DOHH2 (cell line): ENCODE measurements around the gene COMMD10.
A peak's percentile ranks its signal among the peaks of the same experiment; 100 is the strongest.

Source experiments
- H3F3A ChIP-seq: fragments of 200-600 bp; sonication (generic), shearing (Covaris generic); 2 replicates; pipeline ENCODE4 v1.6.0; 2016; ENCODE audit warnings: antibody characterized with exemption, mild to moderate bottlenecking; ENCODE audit not compliant: control insufficient read depth, insufficient read depth
- H3K27ac ChIP-seq: fragments of 200-600 bp; sonication (generic); 2 replicates; pipeline ENCODE4 v1.5.1; 2014; ENCODE audit warnings: low read depth, mild to moderate bottlenecking, low read length, moderate library complexity
- H3K27me3 ChIP-seq: fragments of 200-600 bp; sonication (generic); 2 replicates; pipeline ENCODE4 v1.6.1; 2014; ENCODE audit warnings: mild to moderate bottlenecking, low read length, mixed read lengths; ENCODE audit not compliant: control insufficient read depth
- H3K36me3 ChIP-seq: fragments of 200-600 bp; sonication (generic); 2 replicates; pipeline ENCODE4 v1.6.1; 2014; ENCODE audit warnings: mild to moderate bottlenecking, low read length, moderate library complexity, mixed read lengths; ENCODE audit not compliant: control insufficient read depth
- H3K4me1 ChIP-seq: fragments of 200-600 bp; sonication (generic); 2 replicates; pipeline ENCODE4 v1.6.1; 2014; ENCODE audit warnings: mild to moderate bottlenecking, low read length, mixed read lengths; ENCODE audit not compliant: control insufficient read depth
- H3K4me2 ChIP-seq: fragments of 200-600 bp; sonication (generic); 2 replicates; pipeline ENCODE4 v1.6.0; 2014; ENCODE audit warnings: mild to moderate bottlenecking, low read length, moderate library complexity
- H3K4me3 ChIP-seq: fragments of 200-600 bp; sonication (generic); 2 replicates; pipeline ENCODE4 v1.5.1; 2014; ENCODE audit warnings: mild to moderate bottlenecking, low read length, mixed read lengths
- H3K79me2 ChIP-seq: fragments of 200-600 bp; sonication (generic); 2 replicates; pipeline ENCODE4 v1.6.1; 2014; ENCODE audit warnings: mild to moderate bottlenecking, low read length, mixed read lengths; ENCODE audit not compliant: control insufficient read depth
- H3K9me2 ChIP-seq: fragments of 200-600 bp; sonication (generic); replicated peaks from 2 replicates; pipeline ENCODE4 v1.6.1; 2014; ENCODE audit warnings: mild to moderate bottlenecking, low read length, mixed read lengths; ENCODE audit not compliant: control insufficient read depth
- H3K9me3 ChIP-seq: fragments of 200-600 bp; sonication (generic); 2 replicates; pipeline ENCODE4 v1.6.1; 2014; ENCODE audit warnings: antibody characterized with exemption, low read length, mixed read lengths; ENCODE audit not compliant: control insufficient read depth, insufficient read depth
- H4K20me1 ChIP-seq: fragments of 200-600 bp; sonication (generic); 2 replicates; pipeline ENCODE4 v1.6.0; 2014; ENCODE audit warnings: low read depth, mild to moderate bottlenecking, antibody characterized with exemption, low read length, moderate library complexity; ENCODE audit not compliant: control insufficient read depth, insufficient read depth
- EZH2phosphoT487 ChIP-seq: fragments of 200-600 bp; sonication (generic); IDR thresholded peaks from 2 replicates; pipeline ENCODE4 v1.6.1; 2017; ENCODE audit warnings: borderline replicate concordance, mild to moderate bottlenecking, antibody characterized with exemption, low read length, moderate library complexity, mixed read lengths
- TF ChIP-seq, protein P1 (sequence below): fragments of 200-600 bp; sonication (generic); IDR thresholded peaks from one replicate; pipeline ENCODE4 v1.5.1; 2014; ENCODE audit warnings: antibody characterized with exemption, mild to moderate bottlenecking, low read depth, low read length; ENCODE audit not compliant: poor library complexity, severe bottlenecking

Gene COMMD10

DNA sequence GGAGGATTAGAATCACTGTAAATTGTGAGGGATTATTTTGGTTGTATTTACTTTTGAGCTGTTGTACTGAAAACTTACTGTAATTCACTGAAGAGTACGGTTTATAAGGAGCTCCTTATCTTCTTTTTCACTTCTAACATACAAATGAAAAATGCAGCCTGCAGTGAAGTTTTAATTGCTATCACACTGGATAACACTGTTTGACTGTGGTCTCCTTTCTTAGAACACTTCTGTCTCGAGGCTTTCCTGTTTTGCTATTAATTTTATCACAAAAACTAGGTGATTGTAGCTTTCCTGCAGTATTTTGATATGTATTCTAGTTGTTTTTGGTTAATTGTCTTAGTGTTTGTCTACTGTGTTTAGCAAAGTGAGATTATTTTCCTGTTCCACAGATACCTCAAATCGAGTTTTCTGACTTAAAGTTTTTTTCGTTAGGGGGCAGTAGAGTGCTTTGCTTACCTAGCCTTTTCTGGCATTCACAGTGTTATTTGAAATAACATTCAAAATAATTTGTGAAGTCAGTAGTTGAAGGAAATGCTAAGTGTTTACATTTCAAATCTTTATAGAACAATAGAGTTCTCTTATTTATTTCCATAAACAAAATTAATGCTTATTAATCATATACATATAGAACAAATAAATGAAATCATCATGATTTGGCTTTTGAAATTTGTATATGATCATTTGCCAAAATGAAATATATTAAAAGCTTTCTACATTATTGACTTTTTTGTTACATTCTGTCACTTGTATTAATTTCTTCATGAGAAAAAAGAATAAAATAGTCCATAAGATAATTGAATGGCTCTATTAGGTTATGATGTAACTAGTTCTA lies 52.9 kb downstream of the COMMD10 start:
- H4K20me1 ChIP-seq, result no peaks in the 10 kb centered on the region
- no peaks in the 10 kb centered on the region for H3K9me3 ChIP-seq
- no peaks in the 10 kb centered on the region for H3K9me2 ChIP-seq
- H3K4me3 ChIP-seq, result no peak overlapping the region
- no peaks in the 10 kb centered on the region; the same call in 1 of the 2 replicates for H3K36me3 ChIP-seq
- no peaks in the 10 kb centered on the region for H3K79me2 ChIP-seq
- H3K4me1 ChIP-seq, result no peaks in the 10 kb centered on the region
- no peak for TF ChIP-seq EZH2phosphoT487
- TF ChIP-seq, protein P1, sequence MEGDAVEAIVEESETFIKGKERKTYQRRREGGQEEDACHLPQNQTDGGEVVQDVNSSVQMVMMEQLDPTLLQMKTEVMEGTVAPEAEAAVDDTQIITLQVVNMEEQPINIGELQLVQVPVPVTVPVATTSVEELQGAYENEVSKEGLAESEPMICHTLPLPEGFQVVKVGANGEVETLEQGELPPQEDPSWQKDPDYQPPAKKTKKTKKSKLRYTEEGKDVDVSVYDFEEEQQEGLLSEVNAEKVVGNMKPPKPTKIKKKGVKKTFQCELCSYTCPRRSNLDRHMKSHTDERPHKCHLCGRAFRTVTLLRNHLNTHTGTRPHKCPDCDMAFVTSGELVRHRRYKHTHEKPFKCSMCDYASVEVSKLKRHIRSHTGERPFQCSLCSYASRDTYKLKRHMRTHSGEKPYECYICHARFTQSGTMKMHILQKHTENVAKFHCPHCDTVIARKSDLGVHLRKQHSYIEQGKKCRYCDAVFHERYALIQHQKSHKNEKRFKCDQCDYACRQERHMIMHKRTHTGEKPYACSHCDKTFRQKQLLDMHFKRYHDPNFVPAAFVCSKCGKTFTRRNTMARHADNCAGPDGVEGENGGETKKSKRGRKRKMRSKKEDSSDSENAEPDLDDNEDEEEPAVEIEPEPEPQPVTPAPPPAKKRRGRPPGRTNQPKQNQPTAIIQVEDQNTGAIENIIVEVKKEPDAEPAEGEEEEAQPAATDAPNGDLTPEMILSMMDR, result peak; percentile 74
- H3F3A ChIP-seq, result no peaks in the 10 kb centered on the region
- H3K27ac ChIP-seq, result no peak overlapping the region
- H3K4me2 ChIP-seq, result no peak overlapping the region
- H3K27me3 ChIP-seq, result no peaks in the 10 kb centered on the region

DNA sequence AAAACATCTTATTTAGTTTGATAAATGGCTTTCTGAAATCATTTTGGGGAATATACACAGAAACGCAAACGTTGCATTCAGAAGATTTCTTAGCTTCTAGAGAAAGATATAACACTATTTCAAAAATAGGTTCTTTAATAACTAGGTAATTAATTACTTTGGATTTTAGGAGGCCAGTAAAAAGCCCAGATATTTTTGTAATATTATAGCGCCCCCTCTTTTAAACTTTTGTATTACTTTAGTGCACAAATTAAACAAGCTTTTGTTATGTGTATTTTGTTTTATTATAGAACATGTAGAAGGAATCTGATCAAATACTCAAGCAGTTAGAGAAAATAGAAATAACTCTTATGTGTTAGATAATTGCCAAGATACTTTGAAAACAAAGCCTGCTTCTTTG lies 57.7 kb downstream of the COMMD10 start:
- Histone ChIP-seq H3K27ac (no peak overlapping the region), H3K79me2 (no peaks in the 10 kb centered on the region), H3K4me1 (no peaks in the 10 kb centered on the region), H3K9me2 (no peaks in the 10 kb centered on the region), H3K4me2 (no peak overlapping the region), H3K36me3 (no peaks in the 10 kb centered on the region; the same call in 1 of the 2 replicates), H3K4me3 (no peak overlapping the region), H4K20me1 (no peaks in the 10 kb centered on the region), H3F3A (no peaks in the 10 kb centered on the region), H3K9me3 (no peaks in the 10 kb centered on the region), H3K27me3 (no peaks in the 10 kb centered on the region)
- TF ChIP-seq, protein P1, result no peak
- TF ChIP-seq EZH2phosphoT487, result no peak

DNA sequence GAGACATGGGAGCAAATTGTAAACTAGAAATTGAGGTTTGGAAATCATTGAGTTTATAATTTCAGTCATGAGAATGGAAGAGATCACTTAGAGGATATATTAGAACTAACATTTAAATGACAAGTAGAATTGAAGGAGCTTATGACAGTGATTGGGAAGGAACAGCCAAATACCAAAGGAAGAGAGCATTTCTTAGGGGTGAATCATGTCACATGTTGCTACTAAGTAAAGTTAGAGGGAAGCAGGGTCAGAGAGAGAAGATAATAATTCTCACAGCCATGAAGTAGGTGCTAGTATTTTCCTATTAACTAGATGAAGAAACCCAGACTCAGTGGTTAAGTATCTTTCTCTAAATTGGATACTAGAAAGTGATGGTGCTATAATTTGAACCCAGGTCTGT lies 59.3 kb downstream of the COMMD10 start:
- no peak overlapping the region for H3K4me2 ChIP-seq
- H3K27me3 ChIP-seq, result no peaks in the 10 kb centered on the region
- no peaks in the 10 kb centered on the region for H3K4me1 ChIP-seq
- TF ChIP-seq, protein P1, result no peak
- no peak for TF ChIP-seq EZH2phosphoT487
- H3K27ac ChIP-seq, result no peak overlapping the region
- H3K79me2 ChIP-seq, result peaks cover 3% of the 10 kb centered on the region; the same call in 1 of the 2 replicates
- H3K4me3 ChIP-seq, result no peak overlapping the region
- no peaks in the 10 kb centered on the region for H3F3A ChIP-seq
- H3K9me3 ChIP-seq, result peaks cover 3% of the 10 kb centered on the region; the same call in 1 of the 2 replicates
- H3K9me2 ChIP-seq, result no peaks in the 10 kb centered on the region
- H4K20me1 ChIP-seq, result no peaks in the 10 kb centered on the region
- peaks cover 3% of the 10 kb centered on the region for H3K36me3 ChIP-seq
